GM23338 (cell line): ENCODE measurements around the gene SOX10. TPM values are rescaled to one million over a fixed set of nuclear protein-coding genes. Genes with fewer than 3 reads are reported as not detected.

ENCODE experiments used
- ATAC-seq: fragments of 200-7000 bp; cut with Tn5 transposase; 3 replicates; pipeline ENCODE4 v1.9.1; 2020
- DNase-seq: peaks from one replicate; pipeline ENCODE4 v3.0.0-alpha.2; 2015; ENCODE audit warnings: low spot score
- H2AFZ ChIP-seq: fragments of 200-600 bp; sonication (generic); 2 replicates; pipeline ENCODE4 v1.8.0; 2016; ENCODE audit warnings: antibody characterized with exemption, mild to moderate bottlenecking, moderate library complexity
- H3F3A ChIP-seq: fragments of 200-600 bp; sonication (generic); replicated peaks from 2 replicates; pipeline ENCODE4 v1.8.0; 2017; ENCODE audit warnings: antibody characterized with exemption, mixed run types, low read depth
- H3K27ac ChIP-seq: fragments of 200-600 bp; sonication (generic); 2 replicates; pipeline ENCODE4 v1.6.1; 2016; ENCODE audit warnings: low read depth
- H3K27me3 ChIP-seq: fragments of 200-600 bp; sonication (generic); 2 replicates; pipeline ENCODE4 v1.8.0; 2016; ENCODE audit warnings: mild to moderate bottlenecking, mixed run types, moderate library complexity; ENCODE audit not compliant: insufficient read depth
- H3K36me3 ChIP-seq: fragments of 200-600 bp; sonication (generic); 2 replicates; pipeline ENCODE4 v1.8.0; 2016; ENCODE audit warnings: mild to moderate bottlenecking; ENCODE audit not compliant: insufficient read depth
- H3K4me1 ChIP-seq: fragments of 200-600 bp; sonication (generic); 2 replicates; pipeline ENCODE4 v1.8.0; 2016; ENCODE audit warnings: mild to moderate bottlenecking, moderate library complexity; ENCODE audit not compliant: insufficient read depth
- H3K4me2 ChIP-seq: fragments of 200-600 bp; sonication (generic); 2 replicates; pipeline ENCODE4 v1.7.1; 2017; ENCODE audit warnings: mixed run types
- H3K4me3 ChIP-seq: fragments of 200-600 bp; sonication (generic); 2 replicates; pipeline ENCODE4 v1.6.1; 2016; ENCODE audit warnings: mixed run types
- H3K79me2 ChIP-seq: fragments of 200-600 bp; sonication (generic); replicated peaks from 2 replicates; pipeline ENCODE4 v1.8.0; 2017; ENCODE audit warnings: mild to moderate bottlenecking; ENCODE audit not compliant: insufficient read depth
- H3K9me2 ChIP-seq: fragments of 200-600 bp; sonication (generic); 2 replicates; pipeline ENCODE4 v1.8.0; 2017; ENCODE audit not compliant: insufficient read depth
- H4K20me1 ChIP-seq: fragments of 200-600 bp; sonication (generic); replicated peaks from 2 replicates; pipeline ENCODE4 v1.8.0; 2017; ENCODE audit warnings: mild to moderate bottlenecking; ENCODE audit not compliant: insufficient read depth
- H3K27ac Mint-ChIP-seq: 2 replicates; pipeline ENCODE4 v1.8.0; 2020; ENCODE audit warnings: inconsistent platforms, mild to moderate bottlenecking, moderate library complexity, mixed read lengths
- H3K27me3 Mint-ChIP-seq: 3 replicates; pipeline ENCODE4 v1.8.0; 2022; ENCODE audit warnings: low read depth, mild to moderate bottlenecking, moderate library complexity, mixed read lengths, inconsistent platforms; ENCODE audit not compliant: insufficient read depth, poor library complexity
- H3K36me3 Mint-ChIP-seq: 3 replicates; pipeline ENCODE4 v1.8.0; 2021; ENCODE audit warnings: low read depth, mild to moderate bottlenecking, inconsistent platforms, moderate library complexity, mixed read lengths
- H3K4me1 Mint-ChIP-seq: 3 replicates; pipeline ENCODE4 v1.8.0; 2020; ENCODE audit warnings: mild to moderate bottlenecking, inconsistent platforms, mixed read lengths
- H3K4me3 Mint-ChIP-seq: 3 replicates; pipeline ENCODE4 v1.8.0; 2021; ENCODE audit warnings: moderate library complexity, mild to moderate bottlenecking, inconsistent platforms, mixed read lengths
- H3K9me3 Mint-ChIP-seq: 3 replicates; pipeline ENCODE4 v1.8.0; 2020; ENCODE audit warnings: moderate library complexity, mild to moderate bottlenecking, inconsistent platforms, mixed read lengths
- EZH2phosphoT487 ChIP-seq: fragments of 200-600 bp; sonication (generic); IDR thresholded peaks from one replicate; pipeline ENCODE4 v1.8.1; 2018; ENCODE audit warnings: antibody characterized with exemption; ENCODE audit not compliant: unreplicated experiment
- JUNB ChIP-seq: IDR thresholded peaks from one replicate; pipeline ENCODE4 v1.6.1; 2016; ENCODE audit warnings: antibody characterized with exemption; ENCODE audit not compliant: unreplicated experiment
- NANOG ChIP-seq: IDR thresholded peaks from 2 replicates; pipeline ENCODE4 v1.6.1; 2016; ENCODE audit warnings: antibody characterized with exemption, borderline replicate concordance
- POLR2AphosphoS5 ChIP-seq: IDR thresholded peaks from 2 replicates; pipeline ENCODE4 v1.6.1; 2016; ENCODE audit warnings: antibody characterized with exemption, low read depth
- STAT1 ChIP-seq: IDR thresholded peaks from one replicate; pipeline ENCODE4 v1.6.1; 2016; ENCODE audit warnings: antibody characterized with exemption; ENCODE audit not compliant: unreplicated experiment
- ZNF331 ChIP-seq: fragments of 250-450 bp; sonication (Bioruptor Pico); IDR thresholded peaks from 2 replicates; pipeline ENCODE4 v1.5.0; 2020; ENCODE audit warnings: low read depth, mild to moderate bottlenecking, moderate library complexity
- polyA plus RNA-seq: library from polyadenylated mRNA; unstranded; fragments of >200 nt; fragmentation: Nextera tagmentation; extraction: Ambion mirVana; gene quantifications from 2 replicates; pipeline ENCODE4 v1.2.1, GENCODE V29; 2016
- total RNA-seq: library from RNA; depleted of rRNA; stranded (reverse); fragments of >200 nt; shearing (Covaris generic); gene quantifications from 2 replicates; pipeline ENCODE4 v1.2.3, GENCODE V29; 2014
- TF ChIP-seq, protein P1 (sequence below): fragments of 250-450 bp; sonication (Bioruptor Pico); IDR thresholded peaks from 2 replicates; pipeline ENCODE4 v1.5.0; 2020; ENCODE audit warnings: mild to moderate bottlenecking, moderate library complexity
- TF ChIP-seq, protein P2 (sequence below): IDR thresholded peaks from 2 replicates; pipeline ENCODE4 v1.6.1; 2016; ENCODE audit warnings: antibody characterized with exemption

SOX10 gene
- total and polyA plus RNA-seq, 2 experiments from 2014 or later, result 1.1 to 2.1 TPM

DNA sequence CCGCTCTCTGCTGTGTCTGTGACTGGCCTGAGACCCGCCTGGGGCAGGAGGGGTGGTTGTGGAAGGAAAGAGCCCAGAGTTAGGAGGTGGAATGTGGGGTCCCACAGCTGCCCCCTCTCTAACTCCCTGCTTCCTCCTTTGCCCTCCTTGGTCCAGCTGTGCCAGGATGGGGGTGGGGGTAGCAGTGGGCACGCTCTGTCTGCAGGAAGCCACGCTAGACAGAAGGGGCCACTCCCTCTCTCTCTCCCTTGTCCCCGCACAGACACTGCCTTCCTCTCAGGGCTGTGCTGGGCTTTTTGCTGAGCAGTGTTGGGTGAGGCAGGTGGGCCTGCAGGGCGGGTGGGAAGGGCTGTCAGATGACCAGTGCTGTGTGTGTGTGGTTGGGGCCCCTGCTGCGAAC is 2.0 kb upstream of the SOX10 start (continued):
- TF ChIP-seq, protein P1, sequence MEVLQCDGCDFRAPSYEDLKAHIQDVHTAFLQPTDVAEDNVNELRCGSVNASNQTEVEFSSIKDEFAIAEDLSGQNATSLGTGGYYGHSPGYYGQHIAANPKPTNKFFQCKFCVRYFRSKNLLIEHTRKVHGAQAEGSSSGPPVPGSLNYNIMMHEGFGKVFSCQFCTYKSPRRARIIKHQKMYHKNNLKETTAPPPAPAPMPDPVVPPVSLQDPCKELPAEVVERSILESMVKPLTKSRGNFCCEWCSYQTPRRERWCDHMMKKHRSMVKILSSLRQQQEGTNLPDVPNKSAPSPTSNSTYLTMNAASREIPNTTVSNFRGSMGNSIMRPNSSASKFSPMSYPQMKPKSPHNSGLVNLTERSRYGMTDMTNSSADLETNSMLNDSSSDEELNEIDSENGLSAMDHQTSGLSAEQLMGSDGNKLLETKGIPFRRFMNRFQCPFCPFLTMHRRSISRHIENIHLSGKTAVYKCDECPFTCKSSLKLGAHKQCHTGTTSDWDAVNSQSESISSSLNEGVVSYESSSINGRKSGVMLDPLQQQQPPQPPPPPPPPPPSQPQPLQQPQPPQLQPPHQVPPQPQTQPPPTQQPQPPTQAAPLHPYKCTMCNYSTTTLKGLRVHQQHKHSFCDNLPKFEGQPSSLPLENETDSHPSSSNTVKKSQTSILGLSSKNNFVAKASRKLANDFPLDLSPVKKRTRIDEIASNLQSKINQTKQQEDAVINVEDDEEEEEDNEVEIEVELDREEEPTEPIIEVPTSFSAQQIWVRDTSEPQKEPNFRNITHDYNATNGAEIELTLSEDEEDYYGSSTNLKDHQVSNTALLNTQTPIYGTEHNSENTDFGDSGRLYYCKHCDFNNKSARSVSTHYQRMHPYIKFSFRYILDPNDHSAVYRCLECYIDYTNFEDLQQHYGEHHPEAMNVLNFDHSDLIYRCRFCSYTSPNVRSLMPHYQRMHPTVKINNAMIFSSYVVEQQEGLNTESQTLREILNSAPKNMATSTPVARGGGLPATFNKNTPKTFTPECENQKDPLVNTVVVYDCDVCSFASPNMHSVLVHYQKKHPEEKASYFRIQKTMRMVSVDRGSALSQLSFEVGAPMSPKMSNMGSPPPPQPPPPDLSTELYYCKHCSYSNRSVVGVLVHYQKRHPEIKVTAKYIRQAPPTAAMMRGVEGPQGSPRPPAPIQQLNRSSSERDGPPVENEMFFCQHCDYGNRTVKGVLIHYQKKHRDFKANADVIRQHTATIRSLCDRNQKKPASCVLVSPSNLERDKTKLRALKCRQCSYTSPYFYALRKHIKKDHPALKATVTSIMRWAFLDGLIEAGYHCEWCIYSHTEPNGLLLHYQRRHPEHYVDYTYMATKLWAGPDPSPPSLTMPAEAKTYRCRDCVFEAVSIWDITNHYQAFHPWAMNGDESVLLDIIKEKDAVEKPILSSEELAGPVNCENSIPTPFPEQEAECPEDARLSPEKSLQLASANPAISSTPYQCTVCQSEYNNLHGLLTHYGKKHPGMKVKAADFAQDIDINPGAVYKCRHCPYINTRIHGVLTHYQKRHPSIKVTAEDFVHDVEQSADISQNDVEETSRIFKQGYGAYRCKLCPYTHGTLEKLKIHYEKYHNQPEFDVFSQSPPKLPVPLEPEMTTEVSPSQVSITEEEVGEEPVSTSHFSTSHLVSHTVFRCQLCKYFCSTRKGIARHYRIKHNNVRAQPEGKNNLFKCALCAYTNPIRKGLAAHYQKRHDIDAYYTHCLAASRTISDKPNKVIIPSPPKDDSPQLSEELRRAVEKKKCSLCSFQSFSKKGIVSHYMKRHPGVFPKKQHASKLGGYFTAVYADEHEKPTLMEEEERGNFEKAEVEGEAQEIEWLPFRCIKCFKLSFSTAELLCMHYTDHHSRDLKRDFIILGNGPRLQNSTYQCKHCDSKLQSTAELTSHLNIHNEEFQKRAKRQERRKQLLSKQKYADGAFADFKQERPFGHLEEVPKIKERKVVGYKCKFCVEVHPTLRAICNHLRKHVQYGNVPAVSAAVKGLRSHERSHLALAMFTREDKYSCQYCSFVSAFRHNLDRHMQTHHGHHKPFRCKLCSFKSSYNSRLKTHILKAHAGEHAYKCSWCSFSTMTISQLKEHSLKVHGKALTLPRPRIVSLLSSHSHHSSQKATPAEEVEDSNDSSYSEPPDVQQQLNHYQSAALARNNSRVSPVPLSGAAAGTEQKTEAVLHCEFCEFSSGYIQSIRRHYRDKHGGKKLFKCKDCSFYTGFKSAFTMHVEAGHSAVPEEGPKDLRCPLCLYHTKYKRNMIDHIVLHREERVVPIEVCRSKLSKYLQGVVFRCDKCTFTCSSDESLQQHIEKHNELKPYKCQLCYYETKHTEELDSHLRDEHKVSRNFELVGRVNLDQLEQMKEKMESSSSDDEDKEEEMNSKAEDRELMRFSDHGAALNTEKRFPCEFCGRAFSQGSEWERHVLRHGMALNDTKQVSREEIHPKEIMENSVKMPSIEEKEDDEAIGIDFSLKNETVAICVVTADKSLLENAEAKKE, result no peak
- TF ChIP-seq ZNF331, result no peak

- no peaks in the 10 kb centered on the region for H3K36me3 ChIP-seq
- Mint-ChIP-seq H3K9me3 (no peaks in the 10 kb centered on the region), H3K27ac (no peak overlapping the region), H3K27me3 (peaks cover 30% of the 10 kb centered on the region), H3K4me1 (peaks cover 24% of the 10 kb centered on the region), H3K4me3 (no peak overlapping the region; the same call in 2 of the 3 replicates), H3K36me3 (no peaks in the 10 kb centered on the region)
- DNase-seq, result no peak
- H3K9me2 ChIP-seq, result no peaks in the 10 kb centered on the region
- no peaks in the 10 kb centered on the region for H4K20me1 ChIP-seq
- H3K4me1 ChIP-seq, result peaks cover 10% of the 10 kb centered on the region
- H2AFZ ChIP-seq, result no peak overlapping the region
- ATAC-seq, result no peak
- H3K4me2 ChIP-seq, result no peak overlapping the region
- H3F3A ChIP-seq, result no peaks in the 10 kb centered on the region
- no peak overlapping the region for H3K27ac ChIP-seq
- no peak overlapping the region for H3K4me3 ChIP-seq
- peaks cover 25% of the 10 kb centered on the region for H3K27me3 ChIP-seq
- H3K79me2 ChIP-seq, result no peaks in the 10 kb centered on the region
- no peak for TF ChIP-seq EZH2phosphoT487
- TF ChIP-seq, protein P1, result no peak
- TF ChIP-seq ZNF331, result no peak
- TF ChIP-seq NANOG, result no peak
- no peak for TF ChIP-seq JUNB
- TF ChIP-seq, protein P2, sequence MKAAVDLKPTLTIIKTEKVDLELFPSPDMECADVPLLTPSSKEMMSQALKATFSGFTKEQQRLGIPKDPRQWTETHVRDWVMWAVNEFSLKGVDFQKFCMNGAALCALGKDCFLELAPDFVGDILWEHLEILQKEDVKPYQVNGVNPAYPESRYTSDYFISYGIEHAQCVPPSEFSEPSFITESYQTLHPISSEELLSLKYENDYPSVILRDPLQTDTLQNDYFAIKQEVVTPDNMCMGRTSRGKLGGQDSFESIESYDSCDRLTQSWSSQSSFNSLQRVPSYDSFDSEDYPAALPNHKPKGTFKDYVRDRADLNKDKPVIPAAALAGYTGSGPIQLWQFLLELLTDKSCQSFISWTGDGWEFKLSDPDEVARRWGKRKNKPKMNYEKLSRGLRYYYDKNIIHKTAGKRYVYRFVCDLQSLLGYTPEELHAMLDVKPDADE, result no peak
- no peak for TF ChIP-seq POLR2AphosphoS5
- no peak for TF ChIP-seq STAT1
These were observed 1.5 kb upstream of the SOX10 start for GRCh38 chr22:37985751-37986281.
